Vagina (tissue), 2 donors: ENCODE results near the gene NLRP1. TPM values are rescaled to one million over a fixed set of nuclear protein-coding genes. Genes with fewer than 3 reads are reported as not detected.

Source experiments
- DNase-seq, 2 donors: peaks; one replicate each; pipeline ENCODE4 v3.0.0-alpha.2; 2017; ENCODE audit errors: extremely low spot score in 2 of 2
- H3K27ac ChIP-seq: fragments of 200-600 bp; sonication (generic); one replicate; pipeline ENCODE4 v1.5.1; 2019
- H3K27me3 ChIP-seq: fragments of 200-600 bp; sonication (generic); one replicate; pipeline ENCODE4 v1.5.1; 2019
- H3K36me3 ChIP-seq, 2 donors: fragments of 200-600 bp; sonication (generic); one replicate each; pipeline ENCODE4 v1.5.1; 2017 to 2019
- H3K4me1 ChIP-seq: fragments of 200-600 bp; sonication (generic); one replicate; pipeline ENCODE4 v1.5.1; 2019
- H3K4me3 ChIP-seq, 2 donors: fragments of 200-600 bp; sonication (generic); 1 replicate in 1 of 2; 2 replicates in 1 of 2; pipeline ENCODE4 v1.5.1; 2016 to 2019
- H3K9me3 ChIP-seq: fragments of 200-600 bp; sonication (generic); one replicate; pipeline ENCODE4 v1.5.1; 2019
- CTCF ChIP-seq, 3 experiments: fragments of 450-650 bp in 2 of 3; fragments of 200-600 bp in 1 of 3; sonication (generic) in 1 of 3; IDR thresholded peaks; one replicate each; pipeline ENCODE4 v1.5.1; 2017 to 2019; ENCODE audit warnings: antibody characterized with exemption in 3 of 3, mild to moderate bottlenecking in 2 of 3, moderate library complexity in 2 of 3
- POLR2A ChIP-seq, 2 donors: fragments of 450-650 bp; IDR thresholded peaks; one replicate each; pipeline ENCODE4 v1.6.1; 2017; ENCODE audit warnings: antibody characterized with exemption in 2 of 2, mild to moderate bottlenecking in 2 of 2, moderate library complexity in 2 of 2
- POLR2AphosphoS5 ChIP-seq, 2 donors: sonication (generic); formaldehyde crosslinking; IDR thresholded peaks; one replicate each; pipeline ENCODE4 v1.9.0; 2017; ENCODE audit warnings: antibody characterized with exemption in 2 of 2, mild to moderate bottlenecking in 2 of 2, low read depth in 1 of 2; ENCODE audit not compliant: insufficient read depth in 1 of 2
- intact Hi-C: fragments of 100-400 bp; cut with DNase I; formaldehyde crosslinking; loops from one replicate; pipeline ENCODE4 v1.15.1; 2023
- total RNA-seq: library from RNA; depleted of rRNA; stranded (reverse); fragments of >200 nt; gene quantifications from one replicate; pipeline ENCODE4 v1.2.3, GENCODE V29; 2016

The NLRP1 gene
- total RNA-seq, 1 donor from 2014 or later = 83.7 TPM

GRCh38 chr17:5618476-5618875, 34.2 kb upstream of the NLRP1 start:
- no peaks in the 10 kb centered on the region for H3K27me3 ChIP-seq

GRCh38 chr17:5615476-5615875, 31.2 kb upstream of the NLRP1 start:
- Histone ChIP-seq H3K36me3 (no peaks in the 10 kb centered on the region), H3K4me3 (no peak overlapping the region), H3K27me3 (no peaks in the 10 kb centered on the region), H3K27ac (no peak overlapping the region), H3K9me3 (no peaks in the 10 kb centered on the region), H3K4me1 (no peaks in the 10 kb centered on the region)
- intact Hi-C loops = no loop called here
- no peak for TF ChIP-seq POLR2AphosphoS5 (IDR thresholded peaks at IDR 0.05; ENCODE audit: insufficient read depth in 1 of 2, low read depth in 1 of 2)
- no peak for TF ChIP-seq CTCF (IDR thresholded peaks at IDR 0.05)
- TF ChIP-seq POLR2A (IDR thresholded peaks at IDR 0.05) = no peak
- no peak for DNase-seq

More at GRCh38 chr17:5618476-5618875, 34.2 kb upstream of the NLRP1 start:
- DNase-seq = no peak
- no peak overlapping the region for H3K27ac ChIP-seq
- no peak overlapping the region for H3K4me3 ChIP-seq
- intact Hi-C loops = no loop called here
- no peaks in the 10 kb centered on the region for H3K9me3 ChIP-seq
- H3K36me3 ChIP-seq = no peaks in the 10 kb centered on the region
- no peaks in the 10 kb centered on the region for H3K4me1 ChIP-seq
- no peak for TF ChIP-seq POLR2AphosphoS5 (IDR thresholded peaks at IDR 0.05; ENCODE audit: insufficient read depth in 1 of 2, low read depth in 1 of 2)
- no peak for TF ChIP-seq CTCF (IDR thresholded peaks at IDR 0.05)
- TF ChIP-seq POLR2A (IDR thresholded peaks at IDR 0.05) = no peak

- Histone ChIP-seq H3K4me3 (no peak overlapping the region), H3K27ac (no peak overlapping the region), H3K4me1 (no peaks in the 10 kb centered on the region), H3K9me3 (no peaks in the 10 kb centered on the region), H3K36me3 (no peaks in the 10 kb centered on the region), H3K27me3 (no peaks in the 10 kb centered on the region)
- TF ChIP-seq POLR2AphosphoS5 (IDR thresholded peaks at IDR 0.05; ENCODE audit: insufficient read depth in 1 of 2, low read depth in 1 of 2) (no peak), CTCF (IDR thresholded peaks at IDR 0.05) (no peak)
- intact Hi-C loops = no loop called here
- no peak for DNase-seq
Measured at GRCh38 chr17:5610956-5611355, 26.6 kb upstream of the NLRP1 start.

- TF ChIP-seq POLR2A (IDR thresholded peaks at IDR 0.05) (no peak), POLR2AphosphoS5 (IDR thresholded peaks at IDR 0.05; ENCODE audit: insufficient read depth in 1 of 2, low read depth in 1 of 2) (no peak), CTCF (IDR thresholded peaks at IDR 0.05) (no peak)
- Histone ChIP-seq H3K9me3 (no peaks in the 10 kb centered on the region), H3K36me3 (no peaks in the 10 kb centered on the region), H3K4me1 (no peaks in the 10 kb centered on the region), H3K27me3 (no peaks in the 10 kb centered on the region), H3K4me3 (no peak overlapping the region), H3K27ac (no peak overlapping the region)
- DNase-seq = no peak
- intact Hi-C loops = no loop called here
Measured at GRCh38 chr17:5608399-5609112, 24.2 kb upstream of the NLRP1 start.

GRCh38 chr17:5607946-5608345, 23.6 kb upstream of the NLRP1 start:
- Histone ChIP-seq H3K4me1 (no peaks in the 10 kb centered on the region), H3K4me3 (no peak overlapping the region), H3K27ac (no peak overlapping the region), H3K36me3 (no peaks in the 10 kb centered on the region), H3K9me3 (no peaks in the 10 kb centered on the region), H3K27me3 (no peaks in the 10 kb centered on the region)
- TF ChIP-seq CTCF (IDR thresholded peaks at IDR 0.05) (no peak), POLR2A (IDR thresholded peaks at IDR 0.05) (no peak), POLR2AphosphoS5 (IDR thresholded peaks at IDR 0.05; ENCODE audit: insufficient read depth in 1 of 2, low read depth in 1 of 2) (no peak)
- intact Hi-C loops = no loop called here
- no peak for DNase-seq
